Left lung (tissue), 10 donors: ENCODE results near the gene DOCK8. TPM values are rescaled to one million over a fixed set of nuclear protein-coding genes. Genes with fewer than 3 reads are reported as not detected.
A peak's percentile ranks its signal among the peaks of the same experiment; 100 is the strongest.

ENCODE experiments used
- ATAC-seq: fragments of 200-7000 bp; cut with Tn5 transposase; one replicate; pipeline ENCODE4 v1.9.1; 2020; ENCODE audit warnings: moderate library complexity
- DNase-seq, 4 donors: peaks; one replicate each; pipeline ENCODE4 v3.0.0-alpha.2; 2013 to 2020
- H3K27ac ChIP-seq, 2 donors: fragments of 200-600 bp; sonication (generic) in 1 of 2; one replicate each; pipeline versions ENCODE4 v1.5.0 to v1.8.0; 2020 to 2021
- H3K27me3 ChIP-seq, 2 donors: fragments of 200-600 bp; sonication (generic) in 1 of 2; one replicate each; pipeline versions ENCODE4 v1.5.0 to v1.8.0; 2020 to 2021
- H3K36me3 ChIP-seq, 2 donors: fragments of 200-600 bp; sonication (generic) in 1 of 2; one replicate each; pipeline versions ENCODE4 v1.5.0 to v1.8.0; 2020 to 2021
- H3K4me1 ChIP-seq, 2 donors: fragments of 200-600 bp; one replicate each; pipeline ENCODE4 v1.8.0; 2021
- H3K4me3 ChIP-seq, 2 donors: fragments of 200-600 bp; sonication (generic) in 1 of 2; one replicate each; pipeline versions ENCODE4 v1.5.0 to v1.8.0; 2020 to 2021; ENCODE audit warnings: mild to moderate bottlenecking in 1 of 2
- H3K9me3 ChIP-seq, 2 donors: fragments of 200-600 bp; sonication (generic) in 1 of 2; one replicate each; pipeline versions ENCODE4 v1.5.0 to v1.8.0; 2020 to 2021
- intact Hi-C, 2 donors: fragments of 100-400 bp; cut with DNase I; formaldehyde crosslinking; loops; one replicate each; pipeline versions ENCODE4 v1.11.2 to v1.14.2; 2022
- polyA plus RNA-seq, 6 donors: library from polyadenylated mRNA; unstranded; fragments of 120-200 nt; gene quantifications; one replicate each; pipeline ENCODE4 v1.2.1, GENCODE V29; 2013; ENCODE audit not compliant: insufficient read length in 6 of 6
- total RNA-seq, 2 donors: library from RNA; stranded (reverse); fragmentation: NEBNext Ultra II Directional; extraction: Animal tissue kit (Norgen Biotek cat#: 25700); gene quantifications; one replicate each; pipeline ENCODE4 v1.2.1, GENCODE V29; 2021
- TF ChIP-seq, protein P1 (sequence below), 2 donors: fragments of 200-600 bp; sonication (generic) in 1 of 2; IDR thresholded peaks; one replicate each; pipeline versions ENCODE4 v1.5.0 to v1.8.0; 2021; ENCODE audit warnings: antibody characterized with exemption in 2 of 2
- donor health status: DM: no; HTN: yes; CAD: no.
- donor health status: DM: no; HTN: no; CAD: no.

The DOCK8 gene
- total and polyA plus RNA-seq, 8 donors: 5.9 to 95.9 (median 8.5) TPM

DNA sequence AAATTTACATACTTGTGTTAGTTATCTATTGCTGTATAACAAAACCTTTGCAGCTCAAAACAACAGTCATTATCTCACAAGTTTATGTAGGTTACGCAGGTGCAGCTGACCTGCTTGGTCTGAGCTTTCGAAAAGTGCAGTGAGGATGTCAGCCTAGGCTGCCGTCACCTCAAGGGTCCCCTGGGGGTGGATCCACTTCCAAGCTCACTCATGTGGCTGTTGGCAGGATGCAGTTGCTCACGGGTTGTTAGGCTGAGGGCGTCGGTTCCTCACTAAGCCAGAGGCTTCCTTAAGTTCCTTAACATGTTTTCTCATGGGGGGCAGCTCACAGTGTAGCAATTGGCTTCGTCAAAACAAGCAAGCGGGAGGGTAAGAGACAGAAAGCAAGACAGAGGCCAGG lies 139.8 kb downstream of the DOCK8 start:
- ATAC-seq: peak; percentile 94
- intact Hi-C loops: no loop called here
- Histone ChIP-seq H3K27me3 (no peaks in the 10 kb centered on the region), H3K27ac (no peak overlapping the region), H3K4me1 (no peaks in the 10 kb centered on the region), H3K4me3 (no peak overlapping the region), H3K9me3 (no peaks in the 10 kb centered on the region), H3K36me3 (peaks cover 0 to 13% of the 10 kb centered on the region in 2 donors)
- peak in 2 of 4 donors; percentile 53 to 67 for DNase-seq
- TF ChIP-seq, protein P1, sequence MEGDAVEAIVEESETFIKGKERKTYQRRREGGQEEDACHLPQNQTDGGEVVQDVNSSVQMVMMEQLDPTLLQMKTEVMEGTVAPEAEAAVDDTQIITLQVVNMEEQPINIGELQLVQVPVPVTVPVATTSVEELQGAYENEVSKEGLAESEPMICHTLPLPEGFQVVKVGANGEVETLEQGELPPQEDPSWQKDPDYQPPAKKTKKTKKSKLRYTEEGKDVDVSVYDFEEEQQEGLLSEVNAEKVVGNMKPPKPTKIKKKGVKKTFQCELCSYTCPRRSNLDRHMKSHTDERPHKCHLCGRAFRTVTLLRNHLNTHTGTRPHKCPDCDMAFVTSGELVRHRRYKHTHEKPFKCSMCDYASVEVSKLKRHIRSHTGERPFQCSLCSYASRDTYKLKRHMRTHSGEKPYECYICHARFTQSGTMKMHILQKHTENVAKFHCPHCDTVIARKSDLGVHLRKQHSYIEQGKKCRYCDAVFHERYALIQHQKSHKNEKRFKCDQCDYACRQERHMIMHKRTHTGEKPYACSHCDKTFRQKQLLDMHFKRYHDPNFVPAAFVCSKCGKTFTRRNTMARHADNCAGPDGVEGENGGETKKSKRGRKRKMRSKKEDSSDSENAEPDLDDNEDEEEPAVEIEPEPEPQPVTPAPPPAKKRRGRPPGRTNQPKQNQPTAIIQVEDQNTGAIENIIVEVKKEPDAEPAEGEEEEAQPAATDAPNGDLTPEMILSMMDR (IDR thresholded peaks at IDR 0.05): no peak

DNA sequence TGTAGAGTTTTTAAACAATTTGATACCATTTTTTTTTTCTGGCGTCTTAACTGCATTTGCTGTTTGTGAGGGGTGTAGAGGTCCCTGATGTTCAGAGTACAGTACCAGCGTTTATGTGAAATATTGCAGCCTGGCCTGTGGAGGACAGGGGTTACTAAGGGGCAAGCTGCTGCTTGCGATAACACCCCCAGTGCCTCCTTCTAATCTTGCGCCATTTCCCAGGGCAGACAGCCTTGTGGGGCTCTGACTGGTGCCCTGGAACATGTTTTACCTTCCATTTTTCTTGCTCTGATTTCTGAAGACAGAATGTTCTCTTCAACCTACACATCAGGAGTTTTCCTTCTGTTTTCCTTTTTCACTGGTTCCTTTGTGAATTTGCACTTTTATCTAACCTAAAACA lies 142.9 kb downstream of the DOCK8 start:
- intact Hi-C loops: no loop called here
- no peaks in the 10 kb centered on the region for H3K27me3 ChIP-seq
- H3K4me1 ChIP-seq: no peaks in the 10 kb centered on the region
- H3K36me3 ChIP-seq: peaks cover 0 to 13% of the 10 kb centered on the region in 2 donors
- no peak overlapping the region for H3K27ac ChIP-seq
- DNase-seq (no peak), ATAC-seq (no peak)
- no peaks in the 10 kb centered on the region for H3K9me3 ChIP-seq
- H3K4me3 ChIP-seq: no peak overlapping the region
- TF ChIP-seq, protein P1 (IDR thresholded peaks at IDR 0.05): no peak

DNA sequence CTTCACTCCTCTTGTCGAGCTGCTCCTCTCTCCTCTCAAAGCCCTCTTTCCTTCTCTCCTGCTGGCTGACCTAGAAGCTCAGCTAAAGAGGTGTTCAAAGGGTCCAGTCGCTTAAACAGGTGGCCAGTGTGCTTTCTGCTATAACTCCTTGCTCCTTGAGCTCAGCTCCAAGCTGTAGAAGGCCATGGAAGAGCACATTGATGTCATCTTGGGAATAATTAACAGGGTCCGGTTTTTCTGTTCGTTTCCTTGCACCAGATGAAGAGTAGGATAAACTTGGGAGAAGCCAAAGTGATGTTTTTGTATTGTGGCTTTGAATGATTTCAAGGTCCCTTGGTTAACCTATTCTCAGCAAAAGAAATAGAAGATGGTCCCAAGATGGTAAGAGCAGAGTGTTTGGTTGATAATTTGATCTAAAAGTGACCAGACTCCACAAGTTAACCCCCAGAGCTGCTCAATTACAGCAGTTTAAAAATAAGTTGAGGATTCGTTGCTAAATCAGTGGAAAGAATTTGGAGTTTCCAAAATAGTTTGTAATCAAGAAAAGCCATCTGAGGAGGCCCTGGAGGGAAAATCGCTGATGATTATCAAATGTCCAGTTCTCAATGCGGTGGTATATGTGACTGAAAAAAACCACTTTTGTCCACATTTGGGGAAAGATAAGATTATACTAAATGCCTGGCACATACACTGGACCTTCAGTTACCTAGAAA lies 148.1 kb downstream of the DOCK8 start:
- H3K9me3 ChIP-seq: no peaks in the 10 kb centered on the region

DNA sequence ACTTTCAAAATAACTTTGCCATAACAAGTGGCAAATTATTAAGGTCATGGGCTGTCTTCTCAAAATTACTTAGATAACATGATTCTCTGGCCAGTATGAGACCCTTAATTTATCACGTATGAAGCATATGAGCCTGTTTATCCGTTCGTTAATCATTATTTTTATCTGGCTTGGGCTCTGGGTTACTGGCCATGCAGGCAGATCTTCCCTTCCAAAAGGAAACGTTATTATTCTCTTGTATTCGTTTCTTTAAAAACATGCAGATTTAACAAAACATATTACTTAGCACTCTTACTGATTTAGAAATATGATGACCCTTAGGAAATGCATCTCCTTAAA lies 148.6 kb downstream of the DOCK8 start:
- no peak for ATAC-seq
- H3K4me3 ChIP-seq: no peak overlapping the region
- intact Hi-C loops: no loop called here

More for the DNA sequence above, 148.1 kb downstream of the DOCK8 start:
- Histone ChIP-seq H3K27ac (no peak overlapping the region), H3K36me3 (peaks cover 0 to 40% of the 10 kb centered on the region in 2 donors), H3K4me1 (no peaks in the 10 kb centered on the region), H3K27me3 (no peaks in the 10 kb centered on the region), H3K4me3 (no peak overlapping the region)
- intact Hi-C loops: no loop called here
- TF ChIP-seq, protein P1 (IDR thresholded peaks at IDR 0.05): no peak
- ATAC-seq (no peak), DNase-seq (no peak)

DNA sequence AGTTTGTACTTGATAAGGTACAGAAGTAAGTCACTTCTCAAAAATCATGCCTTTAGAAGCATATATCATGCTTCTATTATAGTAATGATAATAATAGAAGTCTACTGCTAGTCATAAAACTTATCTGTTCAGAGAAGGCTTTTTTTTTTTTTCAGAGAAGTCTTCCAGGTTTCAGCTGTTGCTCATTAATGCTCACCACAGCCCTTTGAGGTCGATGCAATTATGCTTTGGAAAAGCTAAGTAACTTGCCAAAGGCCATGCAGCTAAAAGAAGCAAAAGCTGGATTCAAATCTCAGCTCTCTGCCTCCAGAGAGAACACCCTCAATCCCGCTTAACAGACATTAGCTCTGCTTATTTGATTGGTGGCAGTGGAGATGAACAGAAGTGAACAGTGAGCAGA lies 150.8 kb downstream of the DOCK8 start:
- no peak for ATAC-seq
- no peaks in the 10 kb centered on the region for H3K27me3 ChIP-seq
- peaks cover 0 to 67% of the 10 kb centered on the region in 2 donors for H3K36me3 ChIP-seq
- H3K4me3 ChIP-seq: no peak overlapping the region
- no peak overlapping the region for H3K27ac ChIP-seq
- intact Hi-C loops: no loop called here
- TF ChIP-seq, protein P1 (IDR thresholded peaks at IDR 0.05): no peak
- no peaks in the 10 kb centered on the region for H3K4me1 ChIP-seq
- DNase-seq: no peak
- no peaks in the 10 kb centered on the region for H3K9me3 ChIP-seq

More for the DNA sequence above, 148.6 kb downstream of the DOCK8 start:
- peaks cover 0 to 45% of the 10 kb centered on the region in 2 donors for H3K36me3 ChIP-seq
- TF ChIP-seq, protein P1 (IDR thresholded peaks at IDR 0.05): no peak
- no peaks in the 10 kb centered on the region for H3K4me1 ChIP-seq
- H3K27ac ChIP-seq: no peak overlapping the region
- DNase-seq: no peak
- H3K27me3 ChIP-seq: no peaks in the 10 kb centered on the region
- no peaks in the 10 kb centered on the region for H3K9me3 ChIP-seq
